Osteoblast (primary cell): ENCODE measurements around the gene RBM28. TPM values are rescaled to one million over a fixed set of nuclear protein-coding genes. Genes with fewer than 3 reads are reported as not detected.
A peak's percentile ranks its signal among the peaks of the same experiment; 100 is the strongest.

Experiments
- DNase-seq: peaks from one replicate; pipeline ENCODE4 v3.0.0; 2011; ENCODE audit warnings: low spot score, mixed read lengths; ENCODE audit not compliant: insufficient read length; ENCODE audit errors: missing footprints
- H2AFZ ChIP-seq: 2 replicates; pipeline ENCODE4 v1.6.0; 2011; ENCODE audit warnings: mild to moderate bottlenecking, low read length
- H3K27ac ChIP-seq: 2 replicates; pipeline ENCODE4 v1.5.1; 2011; ENCODE audit warnings: mild to moderate bottlenecking, low read depth, low read length, moderate library complexity
- H3K27me3 ChIP-seq: 2 replicates; pipeline ENCODE4 v1.6.0; 2012; ENCODE audit warnings: mild to moderate bottlenecking, control low read depth, inconsistent platforms, low read length, moderate library complexity; ENCODE audit not compliant: insufficient read depth
- H3K36me3 ChIP-seq: 2 replicates; pipeline ENCODE4 v1.5.1; 2011; ENCODE audit warnings: mild to moderate bottlenecking, low read length, control low read depth, moderate library complexity; ENCODE audit not compliant: insufficient read depth
- H3K4me1 ChIP-seq: 2 replicates; pipeline ENCODE4 v1.5.1; 2011; ENCODE audit warnings: mild to moderate bottlenecking, low read length, control low read depth, moderate library complexity; ENCODE audit not compliant: insufficient read depth
- H3K4me2 ChIP-seq: 2 replicates; pipeline ENCODE4 v1.6.0; 2011; ENCODE audit warnings: mild to moderate bottlenecking, low read length; ENCODE audit not compliant: insufficient read depth
- H3K4me3 ChIP-seq: fragments of 200-600 bp; sonication (generic); 3 replicates; pipeline ENCODE4 v1.5.1; 2012; ENCODE audit warnings: mild to moderate bottlenecking, low read length, inconsistent platforms; ENCODE audit not compliant: insufficient read depth
- H3K79me2 ChIP-seq: 2 replicates; pipeline ENCODE4 v1.6.0; 2012; ENCODE audit warnings: mild to moderate bottlenecking, low read length, control low read depth, inconsistent platforms; ENCODE audit not compliant: insufficient read depth
- H3K9me3 ChIP-seq: 2 replicates; pipeline ENCODE4 v1.5.1; 2011; ENCODE audit warnings: low read depth, low read length, control low read depth
- H4K20me1 ChIP-seq: 2 replicates; pipeline ENCODE4 v1.6.0; 2012; ENCODE audit warnings: mild to moderate bottlenecking, low read length, control low read depth; ENCODE audit not compliant: insufficient read depth
- total RNA-seq: library from RNA; depleted of rRNA; stranded (reverse); fragments of >200 nt; gene quantifications from 2 replicates; pipeline ENCODE4 v1.2.3, GENCODE V29; 2012
- TF ChIP-seq, protein P1 (sequence below): IDR thresholded peaks from 2 replicates; pipeline ENCODE4 v1.5.1; 2011; ENCODE audit warnings: mild to moderate bottlenecking, low read depth, low read length, moderate library complexity; ENCODE audit errors: extremely low read depth

RBM28 gene
- total RNA-seq, 1 donor, result 16.6 TPM

- Histone ChIP-seq H3K4me1 (no peaks in the 10 kb centered on the region), H3K79me2 (no peaks in the 10 kb centered on the region), H3K9me3 (no peaks in the 10 kb centered on the region), H3K4me2 (no peak overlapping the region), H3K27me3 (peaks cover 10% of the 10 kb centered on the region), H3K4me3 (no peak overlapping the region), H3K36me3 (no peaks in the 10 kb centered on the region), H2AFZ (no peak overlapping the region), H3K27ac (no peak overlapping the region), H4K20me1 (no peaks in the 10 kb centered on the region)
- TF ChIP-seq, protein P1, sequence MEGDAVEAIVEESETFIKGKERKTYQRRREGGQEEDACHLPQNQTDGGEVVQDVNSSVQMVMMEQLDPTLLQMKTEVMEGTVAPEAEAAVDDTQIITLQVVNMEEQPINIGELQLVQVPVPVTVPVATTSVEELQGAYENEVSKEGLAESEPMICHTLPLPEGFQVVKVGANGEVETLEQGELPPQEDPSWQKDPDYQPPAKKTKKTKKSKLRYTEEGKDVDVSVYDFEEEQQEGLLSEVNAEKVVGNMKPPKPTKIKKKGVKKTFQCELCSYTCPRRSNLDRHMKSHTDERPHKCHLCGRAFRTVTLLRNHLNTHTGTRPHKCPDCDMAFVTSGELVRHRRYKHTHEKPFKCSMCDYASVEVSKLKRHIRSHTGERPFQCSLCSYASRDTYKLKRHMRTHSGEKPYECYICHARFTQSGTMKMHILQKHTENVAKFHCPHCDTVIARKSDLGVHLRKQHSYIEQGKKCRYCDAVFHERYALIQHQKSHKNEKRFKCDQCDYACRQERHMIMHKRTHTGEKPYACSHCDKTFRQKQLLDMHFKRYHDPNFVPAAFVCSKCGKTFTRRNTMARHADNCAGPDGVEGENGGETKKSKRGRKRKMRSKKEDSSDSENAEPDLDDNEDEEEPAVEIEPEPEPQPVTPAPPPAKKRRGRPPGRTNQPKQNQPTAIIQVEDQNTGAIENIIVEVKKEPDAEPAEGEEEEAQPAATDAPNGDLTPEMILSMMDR, result no peak
- peak; percentile 39 for DNase-seq
Observed at GRCh38 chr7:128379900-128380479, 36.3 kb upstream of the RBM28 start.

- H3K4me1 ChIP-seq, result no peaks in the 10 kb centered on the region
- H3K27ac ChIP-seq, result no peak overlapping the region
- no peak overlapping the region for H3K4me2 ChIP-seq
- DNase-seq, result peak; percentile 59
- H3K27me3 ChIP-seq, result peaks cover 14% of the 10 kb centered on the region
- no peak overlapping the region for H3K4me3 ChIP-seq
- no peaks in the 10 kb centered on the region for H3K79me2 ChIP-seq
- H4K20me1 ChIP-seq, result no peaks in the 10 kb centered on the region
- H3K9me3 ChIP-seq, result no peaks in the 10 kb centered on the region
- H2AFZ ChIP-seq, result no peak overlapping the region
- TF ChIP-seq, protein P1, result no peak
- no peaks in the 10 kb centered on the region for H3K36me3 ChIP-seq
Observed at GRCh38 chr7:128378637-128379036, 34.9 kb upstream of the RBM28 start.

DNA sequence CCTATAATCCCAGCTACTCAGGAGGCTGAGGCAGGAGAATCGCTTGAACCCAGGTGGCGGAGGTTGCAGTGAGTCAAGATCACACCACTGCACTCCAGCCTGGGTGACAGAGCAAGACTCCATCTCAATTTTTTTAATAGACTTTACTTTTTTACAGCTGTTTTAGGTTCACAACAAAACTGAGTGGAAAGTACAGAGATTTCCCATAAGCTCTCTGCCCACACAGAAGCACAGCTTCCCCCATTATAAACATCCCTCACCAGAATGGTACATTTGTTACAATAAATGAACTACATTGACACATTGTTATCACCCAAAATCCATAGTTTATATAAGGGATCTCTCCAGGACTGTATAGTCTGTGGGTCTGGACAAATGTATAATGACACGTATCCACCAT lies 32.4 kb upstream of the RBM28 start:
- Histone ChIP-seq H3K4me3 (no peak overlapping the region), H3K9me3 (no peaks in the 10 kb centered on the region), H3K79me2 (no peaks in the 10 kb centered on the region), H3K27me3 (peaks cover 18% of the 10 kb centered on the region), H2AFZ (no peak overlapping the region), H3K36me3 (no peaks in the 10 kb centered on the region), H4K20me1 (no peaks in the 10 kb centered on the region), H3K4me2 (no peak overlapping the region), H3K4me1 (no peaks in the 10 kb centered on the region), H3K27ac (no peak overlapping the region)
- TF ChIP-seq, protein P1, result no peak
- no peak for DNase-seq

GRCh38 chr7:128374041-128374440 lies 30.3 kb upstream of the RBM28 start:
- no peaks in the 10 kb centered on the region for H3K79me2 ChIP-seq
- no peak overlapping the region for H3K4me3 ChIP-seq
- TF ChIP-seq, protein P1, result no peak
- H3K36me3 ChIP-seq, result no peaks in the 10 kb centered on the region
- H3K27ac ChIP-seq, result no peak overlapping the region
- H2AFZ ChIP-seq, result no peak overlapping the region
- H4K20me1 ChIP-seq, result no peaks in the 10 kb centered on the region
- H3K27me3 ChIP-seq, result peaks cover 18% of the 10 kb centered on the region
- no peaks in the 10 kb centered on the region for H3K4me1 ChIP-seq
- no peak for DNase-seq
- H3K9me3 ChIP-seq, result no peaks in the 10 kb centered on the region
- H3K4me2 ChIP-seq, result no peak overlapping the region
